H9 (cell line): Measurements from ENCODE around the gene TRMU. TPM values are rescaled to one million over a fixed set of nuclear protein-coding genes. Genes with fewer than 3 reads are reported as not detected.

Source experiments
- DNase-seq: peaks from one replicate; pipeline ENCODE4 v3.0.0-alpha.2; 2017
- H2AFZ ChIP-seq: one replicate; pipeline ENCODE4 v1.6.1; 2013; ENCODE audit warnings: mild to moderate bottlenecking, low read length, control low read depth, moderate library complexity
- H2AK5ac ChIP-seq: 2 replicates; pipeline ENCODE4 v1.6.1; 2013; ENCODE audit warnings: low read length, control low read depth, mixed read lengths; ENCODE audit not compliant: insufficient read length
- H2BK120ac ChIP-seq: one replicate; pipeline ENCODE4 v1.6.1; 2013; ENCODE audit warnings: low read depth, mild to moderate bottlenecking, low read length, control low read depth, inconsistent platforms; ENCODE audit not compliant: poor library complexity, severe bottlenecking
- H2BK12ac ChIP-seq: 2 replicates; pipeline ENCODE4 v1.6.1; 2013; ENCODE audit warnings: low read length, control low read depth, mixed read lengths, low read depth; ENCODE audit not compliant: insufficient read length
- H2BK15ac ChIP-seq: 2 replicates; pipeline ENCODE4 v1.6.1; 2013; ENCODE audit warnings: low read depth, low read length, control low read depth
- H2BK20ac ChIP-seq: one replicate; pipeline ENCODE4 v1.6.1; 2013; ENCODE audit warnings: low read depth, mild to moderate bottlenecking, low read length, control low read depth, inconsistent platforms; ENCODE audit not compliant: poor library complexity, severe bottlenecking
- H2BK5ac ChIP-seq: 2 replicates; pipeline ENCODE4 v1.6.1; 2013; ENCODE audit warnings: low read length, control low read depth, mixed read lengths; ENCODE audit not compliant: insufficient read length
- H3K14ac ChIP-seq: 2 replicates; pipeline ENCODE4 v1.6.1; 2013; ENCODE audit warnings: low read length, control low read depth; ENCODE audit not compliant: insufficient read depth
- H3K18ac ChIP-seq: 2 replicates; pipeline ENCODE4 v1.6.1; 2013; ENCODE audit warnings: low read depth, mild to moderate bottlenecking, mixed read lengths, low read length, control low read depth; ENCODE audit not compliant: insufficient read length
- H3K23ac ChIP-seq: 2 replicates; pipeline ENCODE4 v1.6.1; 2013; ENCODE audit warnings: low read length, control low read depth, mixed read lengths, low read depth; ENCODE audit not compliant: insufficient read length
- H3K23me2 ChIP-seq: 2 replicates; pipeline ENCODE4 v1.6.1; 2013; ENCODE audit warnings: low read depth, mild to moderate bottlenecking, mixed read lengths, low read length, control low read depth; ENCODE audit not compliant: insufficient read length, poor library complexity, severe bottlenecking
- H3K27ac ChIP-seq: 2 replicates; pipeline ENCODE4 v1.5.1; 2013; ENCODE audit warnings: low read length, control low read depth, mixed read lengths, low read depth; ENCODE audit not compliant: insufficient read length
- H3K27me3 ChIP-seq: 2 replicates; pipeline ENCODE4 v1.6.1; 2013; ENCODE audit warnings: low read length, control low read depth, inconsistent platforms; ENCODE audit not compliant: insufficient read depth
- H3K4ac ChIP-seq: 2 replicates; pipeline ENCODE4 v1.6.1; 2013; ENCODE audit warnings: low read depth, mild to moderate bottlenecking, control low read depth, inconsistent platforms, low read length, moderate library complexity
- H3K4me1 ChIP-seq: 2 replicates; pipeline ENCODE4 v1.6.1; 2013; ENCODE audit warnings: low read length, control low read depth, inconsistent platforms; ENCODE audit not compliant: insufficient read depth
- H3K4me2 ChIP-seq: 2 replicates; pipeline ENCODE4 v1.6.1; 2013; ENCODE audit warnings: low read length, control low read depth, mixed read lengths; ENCODE audit not compliant: insufficient read length, insufficient read depth
- H3K56ac ChIP-seq: 2 replicates; pipeline ENCODE4 v1.6.1; 2013; ENCODE audit warnings: low read depth, mild to moderate bottlenecking, mixed read lengths, low read length, control low read depth; ENCODE audit not compliant: insufficient read length
- H3K79me1 ChIP-seq: 2 replicates; pipeline ENCODE4 v1.6.1; 2013; ENCODE audit warnings: low read depth, mild to moderate bottlenecking, moderate library complexity, low read length, control low read depth, inconsistent platforms; ENCODE audit not compliant: insufficient read depth, poor library complexity, severe bottlenecking
- H3K79me2 ChIP-seq: 2 replicates; pipeline ENCODE4 v1.6.1; 2013; ENCODE audit warnings: low read length, control low read depth, inconsistent platforms; ENCODE audit not compliant: insufficient read depth
- H3K9ac ChIP-seq: 2 replicates; pipeline ENCODE4 v1.6.1; 2013; ENCODE audit warnings: low read length, control low read depth, mixed read lengths; ENCODE audit not compliant: insufficient read length; ENCODE audit errors: extremely low read depth
- H3K9me3 ChIP-seq: one replicate; pipeline ENCODE4 v1.6.1; 2013; ENCODE audit warnings: low read depth, low read length, inconsistent platforms; ENCODE audit not compliant: control insufficient read depth
- H3T11ph ChIP-seq: one replicate; pipeline ENCODE4 v1.6.1; 2013; ENCODE audit warnings: mild to moderate bottlenecking, low read length, control low read depth, inconsistent platforms
- H4K20me1 ChIP-seq: one replicate; pipeline ENCODE4 v1.6.1; 2013; ENCODE audit not compliant: control insufficient read depth, insufficient read length, insufficient read depth
- H4K5ac ChIP-seq: 2 replicates; pipeline ENCODE4 v1.6.1; 2013; ENCODE audit warnings: low read depth, mild to moderate bottlenecking, mixed read lengths, low read length, control low read depth; ENCODE audit not compliant: insufficient read length
- H4K8ac ChIP-seq: replicated peaks from 2 replicates; pipeline ENCODE4 v1.6.1; 2013; ENCODE audit warnings: low read length, control low read depth, mixed read lengths, low read depth; ENCODE audit not compliant: insufficient read length
- H4K91ac ChIP-seq: 2 replicates; pipeline ENCODE4 v1.6.1; 2013; ENCODE audit warnings: low read depth, mild to moderate bottlenecking, moderate library complexity, mixed read lengths, low read length, control low read depth; ENCODE audit not compliant: insufficient read length
- H3K27ac Mint-ChIP-seq, 3 experiments: 2 replicates in 2 of 3; 3 replicates in 1 of 3; pipeline ENCODE4 v1.8.0; 2020 to 2021; ENCODE audit warnings: mixed read lengths in 3 of 3, mild to moderate bottlenecking in 1 of 3, moderate library complexity in 1 of 3
- H3K27me3 Mint-ChIP-seq: 2 replicates; pipeline ENCODE4 v1.8.0; 2021; ENCODE audit warnings: low read depth, mild to moderate bottlenecking, moderate library complexity, mixed read lengths
- H3K36me3 Mint-ChIP-seq, 3 experiments: 2 replicates in 2 of 3; 3 replicates in 1 of 3; pipeline ENCODE4 v1.8.0; 2020 to 2021; ENCODE audit warnings: low read depth in 3 of 3, mixed read lengths in 3 of 3; ENCODE audit not compliant: insufficient read depth in 1 of 3
- H3K4me1 Mint-ChIP-seq, 2 experiments: 2 replicates each; pipeline ENCODE4 v1.8.0; 2020; ENCODE audit warnings: mixed read lengths in 2 of 2
- H3K4me3 Mint-ChIP-seq, 2 experiments: 2 replicates in 1 of 2; 3 replicates in 1 of 2; pipeline ENCODE4 v1.8.0; 2020 to 2021; ENCODE audit warnings: mild to moderate bottlenecking in 2 of 2, mixed read lengths in 2 of 2, moderate library complexity in 1 of 2
- H3K9me3 Mint-ChIP-seq, 2 experiments: 2 replicates in 1 of 2; 3 replicates in 1 of 2; pipeline ENCODE4 v1.8.0; 2020; ENCODE audit warnings: mild to moderate bottlenecking in 2 of 2, mixed read lengths in 2 of 2, moderate library complexity in 1 of 2
- WGBS: extraction: QIAGEN DNeasy Blood & Tissue Kit; methylation state at CpG from one replicate; pipeline ENCODE4 v1.1.7; 2013; ENCODE audit warnings: missing lambda C conversion rate, low lambda C conversion rate, mixed read lengths; ENCODE audit not compliant: insufficient read length; ENCODE audit errors: extremely low coverage; 5-methylcytosine and 5-hydroxymethylcytosine counted together
- total RNA-seq: library from RNA; stranded (reverse); gene quantifications from 2 replicates; pipeline ENCODE4 v1.2.1, GENCODE V29; 2021
- TF ChIP-seq, protein P1 (sequence below): fragments of 200-600 bp; sonication (generic); conservative IDR thresholded peaks from 3 replicates; pipeline ENCODE4 v1.8.0; 2021; ENCODE audit warnings: antibody characterized with exemption, mild to moderate bottlenecking

Gene TRMU
- total RNA-seq, 1 experiment from 2014 or later: 86.3 TPM

DNA sequence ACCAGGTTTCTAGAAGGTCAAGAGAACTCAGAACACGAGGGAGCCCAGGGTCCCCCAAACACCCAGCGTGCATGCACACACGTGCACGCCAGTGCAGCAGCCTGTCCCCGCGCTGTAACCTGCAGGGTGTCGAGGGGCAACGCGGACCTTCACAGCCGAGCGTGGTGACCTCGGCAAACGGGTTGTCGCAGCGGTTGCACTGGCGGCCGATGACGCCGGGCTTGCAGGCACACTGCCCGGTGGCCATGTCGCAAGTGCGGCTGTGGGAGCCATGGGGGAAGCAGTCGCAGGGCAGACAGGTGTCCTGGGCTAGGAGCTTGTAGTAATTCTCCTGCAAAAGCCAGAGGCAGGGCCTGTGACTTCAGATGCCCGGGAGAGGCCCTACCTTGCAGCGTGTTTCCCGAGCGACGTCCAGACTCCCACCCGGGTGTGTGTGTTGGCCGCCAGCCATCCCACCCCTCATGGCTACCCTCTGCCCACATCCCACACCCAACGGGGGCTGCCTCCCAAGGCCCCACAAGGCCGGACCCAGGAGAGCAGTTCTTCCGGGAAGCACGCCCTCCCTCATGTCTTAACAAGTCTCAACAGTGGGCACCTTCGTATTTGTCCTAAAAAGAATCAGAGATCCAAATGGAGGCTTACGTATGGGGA is 56.1 kb downstream of the TRMU start:
- no peaks in the 10 kb centered on the region for H3K4me1 ChIP-seq
- no peak overlapping the region for H3K27ac ChIP-seq
- H3K23ac ChIP-seq: no peak overlapping the region
- H3K14ac ChIP-seq: no peak overlapping the region
- H3K56ac ChIP-seq: no peak overlapping the region
- Mint-ChIP-seq H3K27me3 (no peaks in the 10 kb centered on the region), H3K9me3 (no peaks in the 10 kb centered on the region), H3K27ac (peak overlapping the region; percentile 69 to 86 (median 77); a peak in 5 of 7 replicates), H3K4me1 (peaks cover 2 to 6% of the 10 kb centered on the region in 2 experiments; a peak in 3 of 4 replicates), H3K36me3 (peaks cover 0 to 22% (median 10%) of the 10 kb centered on the region in 3 experiments; a peak in 3 of 7 replicates), H3K4me3 (no peak overlapping the region)
- no peak overlapping the region for H4K91ac ChIP-seq
- H3K79me2 ChIP-seq: no peaks in the 10 kb centered on the region
- H3K4ac ChIP-seq: no peak overlapping the region
- H3T11ph ChIP-seq: no peak overlapping the region
- no peak overlapping the region for H3K4me2 ChIP-seq
- no peak overlapping the region for H3K9ac ChIP-seq
- H2BK20ac ChIP-seq: no peak overlapping the region
- no peak overlapping the region for H2BK15ac ChIP-seq
- H3K9me3 ChIP-seq: no peaks in the 10 kb centered on the region
- H2AK5ac ChIP-seq: no peak overlapping the region
- H2BK12ac ChIP-seq: no peak overlapping the region
- H4K8ac ChIP-seq: no peak overlapping the region
- H2BK120ac ChIP-seq: no peak overlapping the region
- no peaks in the 10 kb centered on the region for H4K20me1 ChIP-seq
- no peak overlapping the region for H2BK5ac ChIP-seq
- TF ChIP-seq, protein P1, sequence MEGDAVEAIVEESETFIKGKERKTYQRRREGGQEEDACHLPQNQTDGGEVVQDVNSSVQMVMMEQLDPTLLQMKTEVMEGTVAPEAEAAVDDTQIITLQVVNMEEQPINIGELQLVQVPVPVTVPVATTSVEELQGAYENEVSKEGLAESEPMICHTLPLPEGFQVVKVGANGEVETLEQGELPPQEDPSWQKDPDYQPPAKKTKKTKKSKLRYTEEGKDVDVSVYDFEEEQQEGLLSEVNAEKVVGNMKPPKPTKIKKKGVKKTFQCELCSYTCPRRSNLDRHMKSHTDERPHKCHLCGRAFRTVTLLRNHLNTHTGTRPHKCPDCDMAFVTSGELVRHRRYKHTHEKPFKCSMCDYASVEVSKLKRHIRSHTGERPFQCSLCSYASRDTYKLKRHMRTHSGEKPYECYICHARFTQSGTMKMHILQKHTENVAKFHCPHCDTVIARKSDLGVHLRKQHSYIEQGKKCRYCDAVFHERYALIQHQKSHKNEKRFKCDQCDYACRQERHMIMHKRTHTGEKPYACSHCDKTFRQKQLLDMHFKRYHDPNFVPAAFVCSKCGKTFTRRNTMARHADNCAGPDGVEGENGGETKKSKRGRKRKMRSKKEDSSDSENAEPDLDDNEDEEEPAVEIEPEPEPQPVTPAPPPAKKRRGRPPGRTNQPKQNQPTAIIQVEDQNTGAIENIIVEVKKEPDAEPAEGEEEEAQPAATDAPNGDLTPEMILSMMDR: no peak
- WGBS: no CpG with 5 or more reads among the region's 36 CpGs
- H3K18ac ChIP-seq: no peak overlapping the region
- DNase-seq: no peak
- H4K5ac ChIP-seq: no peak overlapping the region
- no peaks in the 10 kb centered on the region for H3K23me2 ChIP-seq
- H3K79me1 ChIP-seq: no peaks in the 10 kb centered on the region
- H2AFZ ChIP-seq: no peak overlapping the region
- H3K27me3 ChIP-seq: no peaks in the 10 kb centered on the region
